K562 (cell line): ENCODE results near the gene SV2A. TPM values are rescaled to one million over a fixed set of nuclear protein-coding genes. Genes with fewer than 3 reads are reported as not detected.

ENCODE experiments used
- DIDO1 ChIP-seq: fragments of 450-650 bp; IDR thresholded peaks from 2 replicates; pipeline ENCODE4 v1.6.1; 2016; ENCODE audit warnings: low read depth, missing biosample characterization, missing genetic modification characterization
- ELF4 ChIP-seq: fragments of 450-650 bp; formaldehyde crosslinking; IDR thresholded peaks from 2 replicates; pipeline ENCODE4 v1.4.0; 2022; ENCODE audit warnings: missing genetic modification characterization
- FOXA3 ChIP-seq, 2 experiments: fragments of 450-650 bp in 1 of 2; sonication (generic) in 1 of 2; formaldehyde crosslinking; IDR thresholded peaks in 1 of 2; conservative IDR thresholded peaks in 1 of 2; 2 replicates each; pipeline versions ENCODE4 v1.4.0 to v1.8.0; 2020 to 2022; ENCODE audit warnings: mild to moderate bottlenecking in 2 of 2, missing genetic modification reagents in 1 of 2
- FOXP4 ChIP-seq: sonication (generic); formaldehyde crosslinking; IDR thresholded peaks from 2 replicates; pipeline ENCODE4 v1.8.0; 2022; ENCODE audit warnings: mild to moderate bottlenecking, missing genetic modification reagents, borderline replicate concordance
- HDAC1 ChIP-seq, 2 experiments: fragments of 450-650 bp; IDR thresholded peaks; 2 replicates each; pipeline ENCODE4 v1.6.1; 2016 to 2017; ENCODE audit warnings: inconsistent platforms in 1 of 2, mild to moderate bottlenecking in 1 of 2, moderate library complexity in 1 of 2
- NCOR1 ChIP-seq: fragments of 450-650 bp; IDR thresholded peaks from 2 replicates; pipeline ENCODE4 v1.6.1; 2016; ENCODE audit warnings: mild to moderate bottlenecking, moderate library complexity
- POLR2AphosphoS5 ChIP-seq: IDR thresholded peaks from 2 replicates; pipeline ENCODE4 v1.6.1; 2011; ENCODE audit warnings: mild to moderate bottlenecking, low read depth, low read length, moderate library complexity; ENCODE audit not compliant: control insufficient read depth, insufficient read depth
- SMAD2 ChIP-seq: fragments of 150-350 bp; IDR thresholded peaks from 2 replicates; pipeline ENCODE4 v1.6.1; 2014; ENCODE audit warnings: low read depth, mild to moderate bottlenecking, low read length
- SPI1 ChIP-seq: IDR thresholded peaks from 2 replicates; pipeline ENCODE4 v1.6.1; 2011; ENCODE audit warnings: low read depth, low read length, control low read depth, borderline replicate concordance
- TBL1XR1 ChIP-seq, 2 experiments: IDR thresholded peaks; 2 replicates each; pipeline ENCODE4 v1.6.1; 2012; ENCODE audit warnings: improper control_type of control experiment in 2 of 2, low read length in 2 of 2, mild to moderate bottlenecking in 1 of 2
- USF2 ChIP-seq: sonication (generic); formaldehyde crosslinking; IDR thresholded peaks from 2 replicates; pipeline ENCODE4 v1.5.0; 2020; ENCODE audit warnings: missing genetic modification reagents
- ZBTB5 ChIP-seq: fragments of 450-650 bp; IDR thresholded peaks from 2 replicates; pipeline ENCODE4 v1.6.1; 2017; ENCODE audit warnings: antibody characterized with exemption
- ZNF175 ChIP-seq: fragments of 200-800 bp; sonication (Bioruptor generic); IDR thresholded peaks from 2 replicates; pipeline ENCODE4 v1.6.1; 2016; ENCODE audit warnings: low read depth, mild to moderate bottlenecking, missing genetic modification characterization, missing compliant biosample characterization
- ZNF79 ChIP-seq: fragments of 250-450 bp; sonication (Bioruptor Pico); IDR thresholded peaks from 2 replicates; pipeline ENCODE4 v1.4.0; 2020; ENCODE audit warnings: low read depth, mild to moderate bottlenecking, moderate library complexity
- polyA plus RNA-seq, 8 experiments: library from polyadenylated mRNA; depleted of rRNA in 4 of 8; stranded (reverse) in 5 of 8; unstranded in 3 of 8; fragments of >200 nt; fragmentation: Nextera tagmentation in 2 of 8; fragmentation: Illumina TruSeq in 1 of 8; extraction: Ambion mirVana in 2 of 8; extraction: Trizol in 1 of 8; gene quantifications; 2 replicates each; pipeline versions ENCODE4 v1.2.1 to v1.2.3, GENCODE V29; 2011 to 2014; ENCODE audit warnings: inconsistent platforms in 1 of 8, missing spikeins in 1 of 8
- total RNA-seq, 7 experiments: library from RNA; depleted of rRNA in 6 of 7; stranded (reverse); fragments of >200 nt in 6 of 7; fragmentation: Illumina TruSeq in 2 of 7; extraction: Trizol in 2 of 7; gene quantifications; 2 replicates each; pipeline versions ENCODE4 v1.2.1 to v1.2.3, GENCODE V29; 2011 to 2021; ENCODE audit warnings: low replicate concordance in 1 of 7
- TF ChIP-seq, protein P1 (sequence below): fragments of 250-450 bp; sonication (Bioruptor Pico); IDR thresholded peaks from 2 replicates; pipeline ENCODE4 v1.4.0; 2020; ENCODE audit warnings: mild to moderate bottlenecking, moderate library complexity, borderline replicate concordance
- TF ChIP-seq, protein P2 (sequence below): fragments of 250-450 bp; sonication (Bioruptor Pico); IDR thresholded peaks from 2 replicates; pipeline ENCODE4 v1.4.0; 2020; ENCODE audit warnings: mild to moderate bottlenecking

SV2A gene
- total and polyA plus RNA-seq, 9 of the 15 experiments (the other 6 are each of a cell fraction or from before 2014, with no cell fraction given), result 0.07 to 0.22 (median 0.11) TPM; not detected in 1

DNA sequence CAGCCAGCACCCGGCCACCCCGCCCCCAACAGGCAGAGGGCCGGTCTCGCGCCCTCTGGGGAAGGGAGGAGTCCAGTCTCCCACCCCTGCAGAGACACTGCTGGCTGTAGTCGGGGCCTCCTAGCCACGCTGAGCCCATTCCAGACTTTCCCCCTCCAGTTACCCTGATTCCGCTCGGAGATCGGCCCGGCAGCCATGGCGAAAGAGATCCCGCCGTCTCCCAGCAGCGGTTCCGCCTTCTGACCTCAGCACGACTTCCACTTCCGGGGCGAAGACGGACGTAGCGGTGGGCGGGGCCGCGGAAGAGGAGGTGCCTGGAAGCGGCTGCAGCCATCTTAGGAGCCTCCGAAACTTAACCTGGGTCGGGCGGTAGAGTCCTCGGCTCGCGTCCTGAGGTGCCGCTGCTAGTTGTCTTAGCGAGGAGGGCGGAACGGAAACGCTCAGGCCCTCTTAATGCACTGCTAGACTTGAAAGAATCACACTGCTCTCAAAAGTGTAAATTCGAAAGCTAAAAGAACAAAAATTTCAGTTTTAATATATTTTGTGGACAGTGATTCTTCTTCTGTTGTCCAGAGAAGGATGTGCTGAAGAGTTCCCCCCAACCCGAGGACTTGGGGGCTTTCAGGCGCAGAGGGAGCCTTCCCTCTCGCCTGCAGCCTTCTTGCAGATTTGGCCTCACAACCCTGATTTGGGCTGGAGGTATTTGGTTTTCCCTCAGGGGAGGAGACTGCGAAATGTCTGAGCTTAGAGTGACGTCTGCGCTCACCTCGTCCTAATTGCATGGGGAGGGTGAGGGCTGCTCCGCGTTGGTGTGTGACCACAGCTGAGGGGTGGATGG lies 10.1 kb upstream of the SV2A start, which contains the start of gene SF3B4 (continued):
- TF ChIP-seq FOXA3 (CRISPR knock-in tag; conservative IDR thresholded peaks at IDR 0.05 in 1 of 2, IDR thresholded peaks at IDR 0.05 in 1 of 2), result no peak
- TF ChIP-seq SPI1, result peak; percentile 73
- 0 out of 2 replicates have a peak, but pooled peaks have one; percentile 57 for TF ChIP-seq FOXP4
- no peak for TF ChIP-seq NCOR1
- peak; percentile 70; the same call in 1 of the 2 replicates for TF ChIP-seq DIDO1 (tag)
- peak in 1 of 2 experiments; percentile 91; a peak in 2 of 4 replicates for TF ChIP-seq HDAC1 (IDR thresholded peaks at IDR 0.05)
- TF ChIP-seq SMAD2, result no peak
- no peak for TF ChIP-seq ZBTB5
- peak in 1 of 2 experiments; percentile 10; a peak in 1 of 4 replicates for TF ChIP-seq TBL1XR1 (IDR thresholded peaks at IDR 0.05; ENCODE audit: low read length in 2 of 2)
- no peak for TF ChIP-seq ZNF175 (CRISPR knock-in tag)
- TF ChIP-seq ZNF79, result no peak
- peak; percentile 59; the same call in 1 of the 2 replicates for TF ChIP-seq ELF4 (CRISPR knock-in tag)
- TF ChIP-seq USF2 (CRISPR knock-in tag), result no peak
- peak; percentile 81 for TF ChIP-seq POLR2AphosphoS5
- TF ChIP-seq, protein P1, sequence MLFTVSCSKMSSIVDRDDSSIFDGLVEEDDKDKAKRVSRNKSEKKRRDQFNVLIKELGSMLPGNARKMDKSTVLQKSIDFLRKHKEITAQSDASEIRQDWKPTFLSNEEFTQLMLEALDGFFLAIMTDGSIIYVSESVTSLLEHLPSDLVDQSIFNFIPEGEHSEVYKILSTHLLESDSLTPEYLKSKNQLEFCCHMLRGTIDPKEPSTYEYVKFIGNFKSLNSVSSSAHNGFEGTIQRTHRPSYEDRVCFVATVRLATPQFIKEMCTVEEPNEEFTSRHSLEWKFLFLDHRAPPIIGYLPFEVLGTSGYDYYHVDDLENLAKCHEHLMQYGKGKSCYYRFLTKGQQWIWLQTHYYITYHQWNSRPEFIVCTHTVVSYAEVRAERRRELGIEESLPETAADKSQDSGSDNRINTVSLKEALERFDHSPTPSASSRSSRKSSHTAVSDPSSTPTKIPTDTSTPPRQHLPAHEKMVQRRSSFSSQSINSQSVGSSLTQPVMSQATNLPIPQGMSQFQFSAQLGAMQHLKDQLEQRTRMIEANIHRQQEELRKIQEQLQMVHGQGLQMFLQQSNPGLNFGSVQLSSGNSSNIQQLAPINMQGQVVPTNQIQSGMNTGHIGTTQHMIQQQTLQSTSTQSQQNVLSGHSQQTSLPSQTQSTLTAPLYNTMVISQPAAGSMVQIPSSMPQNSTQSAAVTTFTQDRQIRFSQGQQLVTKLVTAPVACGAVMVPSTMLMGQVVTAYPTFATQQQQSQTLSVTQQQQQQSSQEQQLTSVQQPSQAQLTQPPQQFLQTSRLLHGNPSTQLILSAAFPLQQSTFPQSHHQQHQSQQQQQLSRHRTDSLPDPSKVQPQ, result no peak
- TF ChIP-seq, protein P2, sequence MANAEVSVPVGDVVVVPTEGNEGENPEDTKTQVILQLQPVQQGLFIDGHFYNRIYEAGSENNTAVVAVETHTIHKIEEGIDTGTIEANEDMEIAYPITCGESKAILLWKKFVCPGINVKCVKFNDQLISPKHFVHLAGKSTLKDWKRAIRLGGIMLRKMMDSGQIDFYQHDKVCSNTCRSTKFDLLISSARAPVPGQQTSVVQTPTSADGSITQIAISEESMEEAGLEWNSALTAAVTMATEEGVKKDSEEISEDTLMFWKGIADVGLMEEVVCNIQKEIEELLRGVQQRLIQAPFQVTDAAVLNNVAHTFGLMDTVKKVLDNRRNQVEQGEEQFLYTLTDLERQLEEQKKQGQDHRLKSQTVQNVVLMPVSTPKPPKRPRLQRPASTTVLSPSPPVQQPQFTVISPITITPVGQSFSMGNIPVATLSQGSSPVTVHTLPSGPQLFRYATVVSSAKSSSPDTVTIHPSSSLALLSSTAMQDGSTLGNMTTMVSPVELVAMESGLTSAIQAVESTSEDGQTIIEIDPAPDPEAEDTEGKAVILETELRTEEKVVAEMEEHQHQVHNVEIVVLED (CRISPR knock-in tag), result 0 out of 2 replicates have a peak, but pooled peaks have one; percentile 59
